Activated T-helper 1 cell treated with anti-CD3 and anti-CD28 coated beads, Interleukin-2, amount 50 U/mL, for 16 hours (primary cell): Measurements from ENCODE around the gene TIPIN.
A peak's percentile ranks its signal among the peaks of the same experiment; 100 is the strongest.
"Not testable (repeated sequence)": the region's sequence is repeated elsewhere in the genome, so short reads cannot be mapped to it uniquely, and the experiment has no call there.

Experiments used
- DNase-seq, 2 donors: peaks; one replicate each; pipeline ENCODE4 v3.0.0-alpha.2; 2020; ENCODE audit warnings: low read depth in 1 of 2, low spot score in 1 of 2

The TIPIN gene

GRCh38 chr15:66356359-66357236 is at the start of gene TIPIN:
Gene TIPIN (minus strand): TSS chr15:66356685. CDS start chr15:66352947, 3,738 bp downstream.
- DNase-seq, result peak; percentile 94 to 95

- DNase-seq, result no peak
These were observed 49.1 kb upstream of the TIPIN start for GRCh38 chr15:66405615-66406014.

GRCh38 chr15:66405007-66405406 is 48.5 kb upstream of the TIPIN start:
- DNase-seq, result no peak

- DNase-seq, result no peak
These were observed 48.0 kb upstream of the TIPIN start for GRCh38 chr15:66404532-66404931.

GRCh38 chr15:66404122-66404521 is 47.6 kb upstream of the TIPIN start:
- no peak for DNase-seq

- no peak for DNase-seq
These were observed 46.8 kb upstream of the TIPIN start for GRCh38 chr15:66403323-66403722.

GRCh38 chr15:66402761-66403284 is 46.3 kb upstream of the TIPIN start:
- DNase-seq, result no peak

- no peak for DNase-seq
These were observed 44.9 kb upstream of the TIPIN start for GRCh38 chr15:66401130-66402021.

- no peak for DNase-seq
These were observed 43.9 kb upstream of the TIPIN start for GRCh38 chr15:66400351-66400774.

GRCh38 chr15:66399276-66399675 is 42.8 kb upstream of the TIPIN start:
- DNase-seq, result no peak

- no peak for DNase-seq
These were observed 38.4 kb upstream of the TIPIN start for GRCh38 chr15:66394915-66395314.

GRCh38 chr15:66394472-66394871 is 38.0 kb upstream of the TIPIN start:
- no peak for DNase-seq

GRCh38 chr15:66393037-66393436 is 36.6 kb upstream of the TIPIN start:
- DNase-seq, result not testable (repeated sequence)

GRCh38 chr15:66390678-66391077 is 34.2 kb upstream of the TIPIN start:
- no peak for DNase-seq

GRCh38 chr15:66389859-66390381 is 33.4 kb upstream of the TIPIN start:
- DNase-seq, result no peak

GRCh38 chr15:66389098-66389858 is 32.8 kb upstream of the TIPIN start:
- no peak for DNase-seq

GRCh38 chr15:66388576-66388975 is 32.1 kb upstream of the TIPIN start:
- no peak for DNase-seq

- DNase-seq, result no peak
These were observed 31.5 kb upstream of the TIPIN start for GRCh38 chr15:66388043-66388363.

- peak; percentile 49 to 63 for DNase-seq
These were observed 30.9 kb upstream of the TIPIN start for GRCh38 chr15:66387163-66388042.
